ENCODE measurements around the gene OBSCN. TPM values are rescaled to one million over a fixed set of nuclear protein-coding genes. Genes with fewer than 3 reads are reported as not detected.

Gene OBSCN
- total and polyA plus RNA-seq, 4 donors: 0.54 to 5.6 (median 2.7) TPM

GRCh38 chr1:228321435-228321834 is 113.6 kb downstream of the OBSCN start:
- Histone ChIP-seq H3K9ac (ENCODE audit: low read depth in 1 of 2, low read length in 2 of 2) (no peak overlapping the region), H3K4me1 (ENCODE audit: control insufficient read depth in 4 of 4, insufficient read depth in 4 of 4, low read length in 3 of 4) (no peaks in the 10 kb centered on the region), H3K4me3 (ENCODE audit: low read depth in 1 of 3, low read length in 3 of 3) (no peak overlapping the region), H3K27me3 (ENCODE audit: control insufficient read depth in 4 of 4, insufficient read depth in 4 of 4, low read length in 3 of 4) (no peaks in the 10 kb centered on the region), H3K9me3 (ENCODE audit: control insufficient read depth in 4 of 4, low read length in 3 of 4) (peaks cover 0 to 2% (median 0%) of the 10 kb centered on the region in 4 donors), H3K27ac (ENCODE audit: low read depth in 1 of 2, low read length in 2 of 2) (no peak overlapping the region), H3K36me3 (ENCODE audit: control insufficient read depth in 4 of 4, insufficient read depth in 3 of 4, low read depth in 1 of 4, low read length in 3 of 4) (peaks cover 0 to 2% (median 0%) of the 10 kb centered on the region in 4 donors)
- no peak for TF ChIP-seq SP1 (IDR thresholded peaks at IDR 0.05)
- TF ChIP-seq, protein P1, sequence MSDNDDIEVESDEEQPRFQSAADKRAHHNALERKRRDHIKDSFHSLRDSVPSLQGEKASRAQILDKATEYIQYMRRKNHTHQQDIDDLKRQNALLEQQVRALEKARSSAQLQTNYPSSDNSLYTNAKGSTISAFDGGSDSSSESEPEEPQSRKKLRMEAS (IDR thresholded peaks at IDR 0.05): no peak
- TF ChIP-seq FOXA1 (IDR thresholded peaks at IDR 0.05): no peak
- no peak for TF ChIP-seq YY1 (IDR thresholded peaks at IDR 0.05)
- TF ChIP-seq, protein P2, sequence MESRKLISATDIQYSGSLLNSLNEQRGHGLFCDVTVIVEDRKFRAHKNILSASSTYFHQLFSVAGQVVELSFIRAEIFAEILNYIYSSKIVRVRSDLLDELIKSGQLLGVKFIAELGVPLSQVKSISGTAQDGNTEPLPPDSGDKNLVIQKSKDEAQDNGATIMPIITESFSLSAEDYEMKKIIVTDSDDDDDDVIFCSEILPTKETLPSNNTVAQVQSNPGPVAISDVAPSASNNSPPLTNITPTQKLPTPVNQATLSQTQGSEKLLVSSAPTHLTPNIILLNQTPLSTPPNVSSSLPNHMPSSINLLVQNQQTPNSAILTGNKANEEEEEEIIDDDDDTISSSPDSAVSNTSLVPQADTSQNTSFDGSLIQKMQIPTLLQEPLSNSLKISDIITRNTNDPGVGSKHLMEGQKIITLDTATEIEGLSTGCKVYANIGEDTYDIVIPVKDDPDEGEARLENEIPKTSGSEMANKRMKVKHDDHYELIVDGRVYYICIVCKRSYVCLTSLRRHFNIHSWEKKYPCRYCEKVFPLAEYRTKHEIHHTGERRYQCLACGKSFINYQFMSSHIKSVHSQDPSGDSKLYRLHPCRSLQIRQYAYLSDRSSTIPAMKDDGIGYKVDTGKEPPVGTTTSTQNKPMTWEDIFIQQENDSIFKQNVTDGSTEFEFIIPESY (IDR thresholded peaks at IDR 0.05): no peak
- TF ChIP-seq JUND (IDR thresholded peaks at IDR 0.05): no peak
- no peak for TF ChIP-seq RXRA (IDR thresholded peaks at IDR 0.05)
- TF ChIP-seq GABPA (IDR thresholded peaks at IDR 0.05 in 1 of 2, conservative IDR thresholded peaks at IDR 0.05 in 1 of 2): no peak
- WGBS: 96% methylated on average over 11 of the region's 11 CpGs
- DNase-seq (ENCODE audit: low spot score): no peak

DNA sequence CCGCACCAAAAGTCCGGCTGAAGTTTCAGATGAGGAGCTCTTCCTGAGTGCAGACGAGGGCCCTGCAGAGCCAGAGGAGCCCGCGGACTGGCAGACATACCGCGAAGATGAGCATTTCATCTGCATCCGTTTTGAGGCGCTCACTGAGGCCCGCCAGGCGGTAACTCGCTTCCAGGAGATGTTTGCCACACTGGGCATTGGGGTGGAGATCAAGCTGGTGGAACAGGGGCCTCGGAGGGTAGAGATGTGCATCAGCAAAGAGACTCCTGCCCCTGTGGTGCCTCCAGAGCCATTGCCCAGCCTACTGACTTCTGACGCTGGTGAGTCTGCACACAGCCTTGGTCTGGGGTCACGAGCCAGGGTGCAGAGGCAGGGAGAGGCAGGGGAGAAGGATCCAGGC is 114.1 kb downstream of the OBSCN start:
- H3K27ac ChIP-seq (ENCODE audit: low read depth in 1 of 2, low read length in 2 of 2): no peak overlapping the region
- peaks cover 0 to 2% (median 0%) of the 10 kb centered on the region in 4 donors for H3K36me3 ChIP-seq (ENCODE audit: control insufficient read depth in 4 of 4, insufficient read depth in 3 of 4, low read depth in 1 of 4, low read length in 3 of 4)
- no peaks in the 10 kb centered on the region for H3K4me1 ChIP-seq (ENCODE audit: control insufficient read depth in 4 of 4, insufficient read depth in 4 of 4, low read length in 3 of 4)
- peaks cover 0 to 2% (median 0%) of the 10 kb centered on the region in 4 donors for H3K9me3 ChIP-seq (ENCODE audit: control insufficient read depth in 4 of 4, low read length in 3 of 4)
- no peak overlapping the region for H3K4me3 ChIP-seq (ENCODE audit: low read depth in 1 of 3, low read length in 3 of 3)
- H3K27me3 ChIP-seq (ENCODE audit: control insufficient read depth in 4 of 4, insufficient read depth in 4 of 4, low read length in 3 of 4): no peaks in the 10 kb centered on the region
- DNase-seq (ENCODE audit: low spot score): no peak
- TF ChIP-seq, protein P2 (IDR thresholded peaks at IDR 0.05): no peak
- TF ChIP-seq ATF3 (IDR thresholded peaks at IDR 0.05): no peak
- TF ChIP-seq YY1 (IDR thresholded peaks at IDR 0.05): no peak
- no peak for TF ChIP-seq FOXA1 (IDR thresholded peaks at IDR 0.05)
- no peak for TF ChIP-seq NR2F2 (IDR thresholded peaks at IDR 0.05)
- TF ChIP-seq, protein P1 (IDR thresholded peaks at IDR 0.05): no peak
- TF ChIP-seq FOXA2 (IDR thresholded peaks at IDR 0.05): no peak
- no peak for TF ChIP-seq EGR1 (IDR thresholded peaks at IDR 0.05; ENCODE audit: low read depth in 2 of 2)
- TF ChIP-seq SP1 (IDR thresholded peaks at IDR 0.05): no peak
- no peak for TF ChIP-seq TAF1 (conservative IDR thresholded peaks at IDR 0.05)
- no peak for TF ChIP-seq GABPA (IDR thresholded peaks at IDR 0.05 in 1 of 2, conservative IDR thresholded peaks at IDR 0.05 in 1 of 2)
- TF ChIP-seq HNF4A (conservative IDR thresholded peaks at IDR 0.05): no peak
- TF ChIP-seq, protein P3, sequence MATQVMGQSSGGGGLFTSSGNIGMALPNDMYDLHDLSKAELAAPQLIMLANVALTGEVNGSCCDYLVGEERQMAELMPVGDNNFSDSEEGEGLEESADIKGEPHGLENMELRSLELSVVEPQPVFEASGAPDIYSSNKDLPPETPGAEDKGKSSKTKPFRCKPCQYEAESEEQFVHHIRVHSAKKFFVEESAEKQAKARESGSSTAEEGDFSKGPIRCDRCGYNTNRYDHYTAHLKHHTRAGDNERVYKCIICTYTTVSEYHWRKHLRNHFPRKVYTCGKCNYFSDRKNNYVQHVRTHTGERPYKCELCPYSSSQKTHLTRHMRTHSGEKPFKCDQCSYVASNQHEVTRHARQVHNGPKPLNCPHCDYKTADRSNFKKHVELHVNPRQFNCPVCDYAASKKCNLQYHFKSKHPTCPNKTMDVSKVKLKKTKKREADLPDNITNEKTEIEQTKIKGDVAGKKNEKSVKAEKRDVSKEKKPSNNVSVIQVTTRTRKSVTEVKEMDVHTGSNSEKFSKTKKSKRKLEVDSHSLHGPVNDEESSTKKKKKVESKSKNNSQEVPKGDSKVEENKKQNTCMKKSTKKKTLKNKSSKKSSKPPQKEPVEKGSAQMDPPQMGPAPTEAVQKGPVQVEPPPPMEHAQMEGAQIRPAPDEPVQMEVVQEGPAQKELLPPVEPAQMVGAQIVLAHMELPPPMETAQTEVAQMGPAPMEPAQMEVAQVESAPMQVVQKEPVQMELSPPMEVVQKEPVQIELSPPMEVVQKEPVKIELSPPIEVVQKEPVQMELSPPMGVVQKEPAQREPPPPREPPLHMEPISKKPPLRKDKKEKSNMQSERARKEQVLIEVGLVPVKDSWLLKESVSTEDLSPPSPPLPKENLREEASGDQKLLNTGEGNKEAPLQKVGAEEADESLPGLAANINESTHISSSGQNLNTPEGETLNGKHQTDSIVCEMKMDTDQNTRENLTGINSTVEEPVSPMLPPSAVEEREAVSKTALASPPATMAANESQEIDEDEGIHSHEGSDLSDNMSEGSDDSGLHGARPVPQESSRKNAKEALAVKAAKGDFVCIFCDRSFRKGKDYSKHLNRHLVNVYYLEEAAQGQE (IDR thresholded peaks at IDR 0.05): no peak
- TF ChIP-seq, protein P4, sequence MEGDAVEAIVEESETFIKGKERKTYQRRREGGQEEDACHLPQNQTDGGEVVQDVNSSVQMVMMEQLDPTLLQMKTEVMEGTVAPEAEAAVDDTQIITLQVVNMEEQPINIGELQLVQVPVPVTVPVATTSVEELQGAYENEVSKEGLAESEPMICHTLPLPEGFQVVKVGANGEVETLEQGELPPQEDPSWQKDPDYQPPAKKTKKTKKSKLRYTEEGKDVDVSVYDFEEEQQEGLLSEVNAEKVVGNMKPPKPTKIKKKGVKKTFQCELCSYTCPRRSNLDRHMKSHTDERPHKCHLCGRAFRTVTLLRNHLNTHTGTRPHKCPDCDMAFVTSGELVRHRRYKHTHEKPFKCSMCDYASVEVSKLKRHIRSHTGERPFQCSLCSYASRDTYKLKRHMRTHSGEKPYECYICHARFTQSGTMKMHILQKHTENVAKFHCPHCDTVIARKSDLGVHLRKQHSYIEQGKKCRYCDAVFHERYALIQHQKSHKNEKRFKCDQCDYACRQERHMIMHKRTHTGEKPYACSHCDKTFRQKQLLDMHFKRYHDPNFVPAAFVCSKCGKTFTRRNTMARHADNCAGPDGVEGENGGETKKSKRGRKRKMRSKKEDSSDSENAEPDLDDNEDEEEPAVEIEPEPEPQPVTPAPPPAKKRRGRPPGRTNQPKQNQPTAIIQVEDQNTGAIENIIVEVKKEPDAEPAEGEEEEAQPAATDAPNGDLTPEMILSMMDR (IDR thresholded peaks at IDR 0.05; ENCODE audit: low read depth, low read length, missing input control): no peak
- TF ChIP-seq RXRA (IDR thresholded peaks at IDR 0.05): no peak
- 96% methylated on average over 15 of the region's 15 CpGs for WGBS
- H3K9ac ChIP-seq (ENCODE audit: low read depth in 1 of 2, low read length in 2 of 2): no peak overlapping the region
